Measurements from ENCODE around the gene LRRC8C. TPM values are rescaled to one million over a fixed set of nuclear protein-coding genes. Genes with fewer than 3 reads are reported as not detected.

Gene LRRC8C
- total RNA-seq, 2 donors from 2014 or later: 2.5 to 5.5 TPM

GRCh38 chr1:89763649-89763986, 130.7 kb downstream of the LRRC8C start:
- H3K27ac Mint-ChIP-seq: no peak overlapping the region
- peaks cover 48% of the 10 kb centered on the region for H3K27me3 Mint-ChIP-seq (ENCODE audit: insufficient read depth)
- Histone ChIP-seq H3K27ac (ENCODE audit: low read depth, low read length) (no peak overlapping the region), H3K9ac (ENCODE audit: extremely low read depth, low read length, poor library complexity, severe bottlenecking) (no peak overlapping the region), H3K27me3 (ENCODE audit: control insufficient read depth, insufficient read depth, low read length, poor library complexity, severe bottlenecking) (peaks cover 42% of the 10 kb centered on the region), H3K9me3 (ENCODE audit: control insufficient read depth, low read length) (no peaks in the 10 kb centered on the region), H3K4me3 (ENCODE audit: low read length) (peak overlapping the region; percentile 76), H3K36me3 (ENCODE audit: control insufficient read depth, insufficient read depth, low read length) (no peaks in the 10 kb centered on the region), H3K4me1 (ENCODE audit: control insufficient read depth, insufficient read depth, low read length) (peaks cover 9% of the 10 kb centered on the region)
- H3K4me1 Mint-ChIP-seq: peaks cover 11% of the 10 kb centered on the region
- H3K36me3 Mint-ChIP-seq (ENCODE audit: low read depth): no peaks in the 10 kb centered on the region
- TF ChIP-seq CTCF (conservative IDR thresholded peaks at IDR 0.05): no peak
- H3K9me3 Mint-ChIP-seq: no peaks in the 10 kb centered on the region
- WGBS, 2 experiments (ENCODE audit: insufficient coverage in 1 of 2, insufficient read length in 1 of 2): 53 to 64% methylated on average over 5 of the region's 5 CpGs
- H3K4me3 Mint-ChIP-seq: peak overlapping the region; percentile 58
- DNase-seq: no peak

- 50 to 63% methylated on average over 1 of the region's 1 CpG for WGBS, 2 experiments (ENCODE audit: insufficient coverage in 1 of 2, insufficient read length in 1 of 2)
- H3K4me1 Mint-ChIP-seq: peaks cover 2% of the 10 kb centered on the region
- no peak for DNase-seq
- Histone ChIP-seq H3K36me3 (ENCODE audit: control insufficient read depth, insufficient read depth, low read length) (no peaks in the 10 kb centered on the region), H3K9ac (ENCODE audit: extremely low read depth, low read length, poor library complexity, severe bottlenecking) (no peak overlapping the region), H3K4me1 (ENCODE audit: control insufficient read depth, insufficient read depth, low read length) (peaks cover 3% of the 10 kb centered on the region), H3K27me3 (ENCODE audit: control insufficient read depth, insufficient read depth, low read length, poor library complexity, severe bottlenecking) (peaks cover 45% of the 10 kb centered on the region), H3K27ac (ENCODE audit: low read depth, low read length) (no peak overlapping the region), H3K4me3 (ENCODE audit: low read length) (no peak overlapping the region), H3K9me3 (ENCODE audit: control insufficient read depth, low read length) (no peaks in the 10 kb centered on the region)
- TF ChIP-seq CTCF (conservative IDR thresholded peaks at IDR 0.05): no peak
- H3K27ac Mint-ChIP-seq: no peak overlapping the region
- H3K27me3 Mint-ChIP-seq (ENCODE audit: insufficient read depth): peaks cover 45% of the 10 kb centered on the region
- no peaks in the 10 kb centered on the region for H3K9me3 Mint-ChIP-seq
- H3K36me3 Mint-ChIP-seq (ENCODE audit: low read depth): no peaks in the 10 kb centered on the region
- no peak overlapping the region for H3K4me3 Mint-ChIP-seq
These were observed 132.9 kb downstream of the LRRC8C start for GRCh38 chr1:89765774-89766173.

GRCh38 chr1:89767618-89768017, 134.7 kb downstream of the LRRC8C start:
- Mint-ChIP-seq H3K27me3 (ENCODE audit: insufficient read depth) (peaks cover 30% of the 10 kb centered on the region), H3K4me1 (peaks cover 2% of the 10 kb centered on the region), H3K27ac (no peak overlapping the region), H3K9me3 (no peaks in the 10 kb centered on the region), H3K36me3 (ENCODE audit: low read depth) (no peaks in the 10 kb centered on the region), H3K4me3 (no peak overlapping the region)
- Histone ChIP-seq H3K27ac (ENCODE audit: low read depth, low read length) (no peak overlapping the region), H3K36me3 (ENCODE audit: control insufficient read depth, insufficient read depth, low read length) (no peaks in the 10 kb centered on the region), H3K4me1 (ENCODE audit: control insufficient read depth, insufficient read depth, low read length) (peaks cover 3% of the 10 kb centered on the region), H3K9me3 (ENCODE audit: control insufficient read depth, low read length) (no peaks in the 10 kb centered on the region), H3K27me3 (ENCODE audit: control insufficient read depth, insufficient read depth, low read length, poor library complexity, severe bottlenecking) (peaks cover 39% of the 10 kb centered on the region), H3K4me3 (ENCODE audit: low read length) (no peak overlapping the region), H3K9ac (ENCODE audit: extremely low read depth, low read length, poor library complexity, severe bottlenecking) (no peak overlapping the region)
- no peak for DNase-seq
- no peak for TF ChIP-seq CTCF (conservative IDR thresholded peaks at IDR 0.05)
- 100% methylated on average over 1 of the region's 1 CpG; no CpG with 5 or more reads in 1 of the 2 experiments for WGBS, 2 experiments (ENCODE audit: insufficient coverage in 1 of 2, insufficient read length in 1 of 2)

Other genes starting within 250 kb of the LRRC8C start
- gene LRRC8B, start 108.3 kb upstream of the LRRC8C start, total RNA-seq: 10 to 100 TPM; 39.2 to 39.4 TPM
- gene LRRC8D, start 187.9 kb downstream of the LRRC8C start, total RNA-seq: 10 to 100 TPM; 23.8 to 33.8 TPM